Stimulated activated CD8-positive, alpha-beta memory T cell treated with anti-CD3 and anti-CD28 coated beads, Interleukin-12 subunit alpha, Interleukin-12 subunit beta, amount 100 ng/mL, for 4 hours (primary cell): Measurements from ENCODE around the gene RWDD4.
"Not testable (repeated sequence)": the region's sequence is repeated elsewhere in the genome, so short reads cannot be mapped to it uniquely, and the experiment has no call there.

Experiments
- DNase-seq: peaks from one replicate; pipeline ENCODE4 v3.0.0-alpha.2; 2020; ENCODE audit warnings: low read depth

The RWDD4 gene

GRCh38 chr4:183635741-183636140 is 23.2 kb downstream of the RWDD4 start:
- no peak for DNase-seq

GRCh38 chr4:183635321-183635720 is 23.7 kb downstream of the RWDD4 start:
- no peak for DNase-seq

GRCh38 chr4:183633476-183634400 is 25.2 kb downstream of the RWDD4 start:
- no peak for DNase-seq

- DNase-seq: no peak
Measured at GRCh38 chr4:183632689-183633088, 26.3 kb downstream of the RWDD4 start.

- no peak for DNase-seq
Measured at GRCh38 chr4:183631577-183632198, 27.3 kb downstream of the RWDD4 start.

GRCh38 chr4:183627979-183628588 is 30.9 kb downstream of the RWDD4 start:
- DNase-seq: no peak

- DNase-seq: not testable (repeated sequence)
Measured at GRCh38 chr4:183627286-183627685, 31.7 kb downstream of the RWDD4 start.

- no peak for DNase-seq
Measured at GRCh38 chr4:183626168-183626567, 32.8 kb downstream of the RWDD4 start.

GRCh38 chr4:183624548-183624947 is 34.4 kb downstream of the RWDD4 start:
- DNase-seq: no peak

GRCh38 chr4:183621875-183622274 is 37.1 kb downstream of the RWDD4 start:
- DNase-seq: no peak

- DNase-seq: no peak
Measured at GRCh38 chr4:183620421-183620820, 38.6 kb downstream of the RWDD4 start.

GRCh38 chr4:183618681-183619080 is 40.3 kb downstream of the RWDD4 start:
- DNase-seq: no peak

GRCh38 chr4:183617075-183617474 is 41.9 kb downstream of the RWDD4 start:
- no peak for DNase-seq

- DNase-seq: no peak
Measured at GRCh38 chr4:183612329-183613250, 46.4 kb downstream of the RWDD4 start.

GRCh38 chr4:183611210-183611830 is 47.7 kb downstream of the RWDD4 start:
- no peak for DNase-seq

- DNase-seq: no peak
Measured at GRCh38 chr4:183610613-183611012, 48.4 kb downstream of the RWDD4 start.

- DNase-seq: no peak
Measured at GRCh38 chr4:183610033-183610432, 49.0 kb downstream of the RWDD4 start.

GRCh38 chr4:183609151-183609550 is 49.8 kb downstream of the RWDD4 start:
- DNase-seq: no peak

- no peak for DNase-seq
Measured at GRCh38 chr4:183607894-183608293, 51.1 kb downstream of the RWDD4 start.

GRCh38 chr4:183602557-183603027 is 56.4 kb downstream of the RWDD4 start:
- DNase-seq: no peak

GRCh38 chr4:183601381-183601780 is 57.6 kb downstream of the RWDD4 start:
- DNase-seq: no peak
